ENCODE data around the gene RBKS. TPM values are rescaled to one million over a fixed set of nuclear protein-coding genes. Genes with fewer than 3 reads are reported as not detected.

The RBKS gene
- total RNA-seq, 2 experiments from 2014 or later = 2.6 to 3.0 TPM

DNA sequence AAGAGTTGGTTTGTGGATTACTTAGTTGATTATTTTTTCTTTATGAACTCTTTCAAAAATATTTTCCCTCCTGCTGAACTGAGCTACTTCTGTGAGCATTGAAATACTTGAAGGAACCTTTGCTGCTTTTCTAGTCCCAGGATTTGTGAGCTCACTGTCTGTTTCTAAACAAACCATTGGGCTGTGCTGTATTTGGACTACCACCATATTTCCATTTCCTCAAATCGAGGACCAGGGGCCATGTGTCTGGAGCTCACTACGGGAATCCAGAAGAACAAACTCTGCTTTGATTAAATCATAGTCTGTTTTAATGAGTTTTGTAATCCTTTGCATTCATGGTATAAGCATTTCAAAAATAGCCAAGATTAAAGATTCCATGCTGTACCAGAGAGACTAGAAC lies 117.4 kb downstream of the RBKS start:
- peaks cover 68% of the 10 kb centered on the region for H3K4me1 Mint-ChIP-seq (ENCODE audit: low read depth)
- Histone ChIP-seq H3K27me3 (ENCODE audit: control insufficient read depth in 1 of 2, insufficient read depth in 2 of 2, low read length in 2 of 2) (no peaks in the 10 kb centered on the region), H3K27ac (ENCODE audit: low read depth in 1 of 2, low read length in 2 of 2) (no peak overlapping the region), H3K9me3 (ENCODE audit: control insufficient read depth in 1 of 2, insufficient read depth in 1 of 2, low read length in 2 of 2) (no peaks in the 10 kb centered on the region), H3K4me3 (ENCODE audit: low read length) (peak overlapping the region; percentile 73), H3K36me3 (ENCODE audit: insufficient read depth, low read length) (peaks cover 35% of the 10 kb centered on the region), H3K4me1 (ENCODE audit: insufficient read depth, low read length) (peaks cover 15% of the 10 kb centered on the region)
- ATAC-seq (ENCODE audit: poor library complexity) = no peak
- H3K27ac Mint-ChIP-seq = peak overlapping the region; percentile 100
- no peak for TF ChIP-seq CTCF (IDR thresholded peaks at IDR 0.05)
- ChIA-PET CTCF (interaction anchor here (0.8 to 2.4 kb wide), 2 partner anchors 69 to 90 kb away, joined by 3 to 9 read pairs; no protein-coding TSS in a partner anchor), POLR2A (interaction anchor here (1.8 kb wide), 1 partner anchor 118 kb away, joined by 5 read pairs; the partner anchor contains the start of genes BABAM2 and RBKS)
- H3K36me3 Mint-ChIP-seq (ENCODE audit: low read depth) = peaks cover 55% of the 10 kb centered on the region
- DNase-seq = no peak
- H3K27me3 Mint-ChIP-seq = no peaks in the 10 kb centered on the region
- intact Hi-C loops (cut with DNase I, micrococcal nuclease) = loop anchor here (2.0 to 10.0 kb wide), 6 partner anchors 111 to 1096 kb away; partner anchors contain the start of genes FOSL2 (in 2 of the 2), ATRAID (in 1 of the 2), CAD (in 1 of the 2) and SLC4A1AP (in 1 of the 2)
- H3K4me3 Mint-ChIP-seq = peak overlapping the region; percentile 86
- no peaks in the 10 kb centered on the region for H3K9me3 Mint-ChIP-seq

GRCh38 chr2:27771548-27772335 lies 118.4 kb downstream of the RBKS start, which contains the start of gene MRPL33:
Gene MRPL33, plus strand, starts transcription at chr2:27771719. Its CDS starts 59 bp downstream, at chr2:27771778.
- Histone ChIP-seq H3K27me3 (ENCODE audit: control insufficient read depth in 1 of 2, insufficient read depth in 2 of 2, low read length in 2 of 2) (no peaks in the 10 kb centered on the region), H3K9me3 (ENCODE audit: control insufficient read depth in 1 of 2, insufficient read depth in 1 of 2, low read length in 2 of 2) (no peaks in the 10 kb centered on the region), H3K27ac (ENCODE audit: low read depth in 1 of 2, low read length in 2 of 2) (peak within 1 kb of the TSS; percentile 74 to 91), H3K4me1 (ENCODE audit: insufficient read depth, low read length) (peaks cover 15% of the 10 kb centered on the region), H3K4me3 (ENCODE audit: low read length) (peak within 1 kb of the TSS; percentile 73), H3K36me3 (ENCODE audit: insufficient read depth, low read length) (peaks cover 30% of the 10 kb centered on the region)
- peak within 1 kb of the TSS; percentile 100 for H3K27ac Mint-ChIP-seq
- peaks cover 59% of the 10 kb centered on the region for H3K4me1 Mint-ChIP-seq (ENCODE audit: low read depth)
- no peaks in the 10 kb centered on the region for H3K27me3 Mint-ChIP-seq
- ATAC-seq (ENCODE audit: poor library complexity) = peak; percentile 89
- H3K36me3 Mint-ChIP-seq (ENCODE audit: low read depth) = peaks cover 48% of the 10 kb centered on the region
- POLR2A ChIA-PET = interaction anchor here (0.6 to 1.8 kb wide), 5 partner anchors 108 to 648 kb away, joined by 3 to 5 read pairs (median 3); partner anchors contain the start of genes BABAM2, RBKS, SLC4A1AP and SUPT7L
- CTCF ChIA-PET = interaction anchor here (2.4 kb wide), 1 partner anchor 89 kb away, joined by 9 read pairs; no protein-coding TSS in a partner anchor
- no peaks in the 10 kb centered on the region for H3K9me3 Mint-ChIP-seq
- TF ChIP-seq CTCF (IDR thresholded peaks at IDR 0.05) = no peak
- peak; percentile 85 to 95 (median 89) for DNase-seq
- H3K4me3 Mint-ChIP-seq = peak within 1 kb of the TSS; percentile 100
- intact Hi-C loops (cut with DNase I, micrococcal nuclease) = loop anchor here (2.0 to 10.0 kb wide), 7 partner anchors 109 to 1097 kb away; partner anchors contain the start of genes BABAM2 (in 2 of the 2), FOSL2 (in 2 of the 2), RBKS (in 2 of the 2) and ATRAID (in 1 of the 2)

DNA sequence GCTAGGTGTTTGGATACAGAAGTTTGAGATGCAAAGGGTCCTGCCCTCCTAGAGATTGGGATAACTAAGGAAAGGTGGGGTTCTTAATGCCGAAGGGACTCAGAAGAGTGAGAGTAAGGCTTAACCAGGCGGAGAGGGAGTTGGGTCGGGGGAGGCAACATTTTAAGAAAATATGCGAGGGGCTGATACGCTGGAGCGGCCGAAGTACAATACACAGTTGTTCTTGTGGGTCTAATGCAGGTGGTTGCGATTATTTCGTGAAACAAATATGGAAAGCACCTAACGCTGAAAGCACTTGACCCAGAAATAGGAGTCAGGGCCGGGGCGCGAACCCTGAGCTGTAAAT lies 119.0 kb downstream of the RBKS start:
- Mint-ChIP-seq H3K36me3 (ENCODE audit: low read depth) (peaks cover 42% of the 10 kb centered on the region), H3K27ac (peak overlapping the region; percentile 100), H3K27me3 (peaks cover 2% of the 10 kb centered on the region), H3K4me3 (peak overlapping the region; percentile 100), H3K9me3 (no peaks in the 10 kb centered on the region), H3K4me1 (ENCODE audit: low read depth) (peaks cover 55% of the 10 kb centered on the region)
- peaks cover 24% of the 10 kb centered on the region for H3K36me3 ChIP-seq (ENCODE audit: insufficient read depth, low read length)
- no peaks in the 10 kb centered on the region for H3K9me3 ChIP-seq (ENCODE audit: control insufficient read depth in 1 of 2, insufficient read depth in 1 of 2, low read length in 2 of 2)
- peak overlapping the region; percentile 74 to 91 for H3K27ac ChIP-seq (ENCODE audit: low read depth in 1 of 2, low read length in 2 of 2)
- ATAC-seq (ENCODE audit: poor library complexity) = no peak
- intact Hi-C loops (cut with DNase I, micrococcal nuclease) = loop anchor here (2.0 to 10.0 kb wide), 5 partner anchors 109 to 624 kb away; partner anchors contain the start of genes BABAM2 (in 2 of the 2), RBKS (in 2 of the 2), ATRAID (in 1 of the 2) and CAD (in 1 of the 2)
- peak overlapping the region; percentile 73 for H3K4me3 ChIP-seq (ENCODE audit: low read length)
- TF ChIP-seq CTCF (IDR thresholded peaks at IDR 0.05) = no peak
- no peaks in the 10 kb centered on the region for H3K27me3 ChIP-seq (ENCODE audit: control insufficient read depth in 1 of 2, insufficient read depth in 2 of 2, low read length in 2 of 2)
- ChIA-PET POLR2A (interaction anchor here (0.6 to 1.8 kb wide), 4 partner anchors 108 to 648 kb away, joined by 3 to 5 read pairs (median 4); partner anchors contain the start of genes BABAM2, RBKS, SLC4A1AP and SUPT7L), CTCF (interaction anchor here (2.4 kb wide), 1 partner anchor 88 kb away, joined by 9 read pairs; no protein-coding TSS in a partner anchor)
- H3K4me1 ChIP-seq (ENCODE audit: insufficient read depth, low read length) = peaks cover 15% of the 10 kb centered on the region
- no peak for DNase-seq

All from CD4-positive, alpha-beta T cell (primary cell).